Measurements from ENCODE around the gene FUT3.

FUT3 gene

GRCh38 chr19:5827891-5828660 is 23.2 kb downstream of the FUT3 start:
- TF ChIP-seq ZFX (IDR thresholded peaks at IDR 0.05; ENCODE audit: borderline replicate concordance) = no peak
- TF ChIP-seq CTCF (IDR thresholded peaks at IDR 0.05) = no peak
- peak overlapping the region; percentile 88 for H3K27ac ChIP-seq

- peak overlapping the region; percentile 88 for H3K27ac ChIP-seq
- TF ChIP-seq ZFX (IDR thresholded peaks at IDR 0.05; ENCODE audit: borderline replicate concordance) (no peak), CTCF (IDR thresholded peaks at IDR 0.05) (no peak)
Measured at GRCh38 chr19:5827342-5827890, 23.8 kb downstream of the FUT3 start.

GRCh38 chr19:5826531-5827341 is 24.5 kb downstream of the FUT3 start:
- H3K27ac ChIP-seq = peak overlapping the region; percentile 88
- TF ChIP-seq ZFX (IDR thresholded peaks at IDR 0.05; ENCODE audit: borderline replicate concordance) (no peak), CTCF (IDR thresholded peaks at IDR 0.05) (no peak; the same call in 1 of the 2 replicates)

GRCh38 chr19:5825178-5825577 is 26.1 kb downstream of the FUT3 start:
- no peak for TF ChIP-seq ZFX (IDR thresholded peaks at IDR 0.05; ENCODE audit: borderline replicate concordance)
- TF ChIP-seq CTCF (IDR thresholded peaks at IDR 0.05) = no peak
- H3K27ac ChIP-seq = no peak overlapping the region

GRCh38 chr19:5824751-5825150 is 26.5 kb downstream of the FUT3 start:
- H3K27ac ChIP-seq = no peak overlapping the region

GRCh38 chr19:5823579-5824281 is 27.5 kb downstream of the FUT3 start:
- TF ChIP-seq CTCF (IDR thresholded peaks at IDR 0.05) (peak; percentile 79), ZFX (IDR thresholded peaks at IDR 0.05; ENCODE audit: borderline replicate concordance) (no peak)
- no peak overlapping the region for H3K27ac ChIP-seq

More at GRCh38 chr19:5824751-5825150, 26.5 kb downstream of the FUT3 start:
- TF ChIP-seq CTCF (IDR thresholded peaks at IDR 0.05) (no peak), ZFX (IDR thresholded peaks at IDR 0.05; ENCODE audit: borderline replicate concordance) (no peak)
